HCT116 (cell line): ENCODE data around the gene TMEM209.

ENCODE experiments used
- CTCF ChIP-seq, 3 experiments: fragments of 200-600 bp in 1 of 3; sonication (generic) in 1 of 3; IDR thresholded peaks in 2 of 3; conservative IDR thresholded peaks in 1 of 3; 2 replicates each; pipeline ENCODE4 v1.5.1; 2012 to 2017; ENCODE audit warnings: low read depth in 2 of 3, low read length in 2 of 3, antibody characterized with exemption in 1 of 3, borderline replicate concordance in 1 of 3, control low read depth in 1 of 3, mild to moderate bottlenecking in 1 of 3, mixed read lengths in 1 of 3, mixed run types in 1 of 3, moderate library complexity in 1 of 3; ENCODE audit not compliant: insufficient read depth in 1 of 3
- POLR2A ChIP-seq: IDR thresholded peaks from 2 replicates; pipeline ENCODE4 v1.7.0; 2011; ENCODE audit warnings: borderline replicate concordance; ENCODE audit not compliant: insufficient read depth, insufficient read length; ENCODE audit errors: extremely low read depth
- YY1 ChIP-seq: IDR thresholded peaks from 2 replicates; pipeline ENCODE4 v1.6.1; 2011; ENCODE audit warnings: low read length, low read depth, moderate library complexity, mild to moderate bottlenecking; ENCODE audit not compliant: insufficient replicate concordance; ENCODE audit errors: extremely low read depth

GRCh38 chr7:130240240-130240639, 35.0 kb upstream of the TMEM209 start:
- TF ChIP-seq CTCF (IDR thresholded peaks at IDR 0.05 in 2 of 3, conservative IDR thresholded peaks at IDR 0.05 in 1 of 3; ENCODE audit: borderline replicate concordance in 1 of 3, insufficient read depth in 1 of 3, low read depth in 2 of 3, low read length in 2 of 3) (no peak), YY1 (no peak), POLR2A (no peak)
